Neural progenitor cell (in vitro differentiated cells): ENCODE data around the gene DYNLT4.
"Not testable (repeated sequence)": the region's sequence is repeated elsewhere in the genome, so short reads cannot be mapped to it uniquely, and the experiment has no call there.

Experiments
- EZH2 ChIP-seq: fragments of 200-600 bp; sonication (generic); IDR thresholded peaks from 2 replicates; pipeline ENCODE4 v1.6.1; 2017; ENCODE audit warnings: antibody characterized with exemption, mild to moderate bottlenecking, moderate library complexity
- EZH2phosphoT487 ChIP-seq: fragments of 200-600 bp; sonication (generic); IDR thresholded peaks from 2 replicates; pipeline ENCODE4 v1.6.1; 2017; ENCODE audit warnings: antibody characterized with exemption
- TF ChIP-seq, protein P1 (sequence below): fragments of 200-600 bp; sonication (generic); IDR thresholded peaks from 2 replicates; pipeline ENCODE4 v1.5.1; 2017; ENCODE audit warnings: antibody characterized with exemption, mild to moderate bottlenecking

DNA sequence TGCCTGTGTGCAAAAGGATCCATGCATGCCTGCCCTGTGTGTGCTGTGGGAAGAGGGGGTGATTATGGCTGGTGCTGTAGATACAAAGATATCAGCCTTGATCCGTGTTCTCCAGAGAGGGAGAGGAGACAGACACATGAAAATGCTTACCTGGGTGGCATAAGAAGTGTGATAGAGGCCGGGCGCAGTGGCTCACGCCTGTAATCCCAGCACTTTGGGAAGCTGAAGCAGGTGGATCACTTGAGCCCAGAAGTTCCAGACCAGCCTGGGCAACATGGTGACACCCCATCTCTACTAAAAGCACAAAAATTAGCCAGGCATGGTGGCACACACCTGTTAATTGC is 3.6 kb upstream of the DYNLT4 start:
- TF ChIP-seq, protein P1, sequence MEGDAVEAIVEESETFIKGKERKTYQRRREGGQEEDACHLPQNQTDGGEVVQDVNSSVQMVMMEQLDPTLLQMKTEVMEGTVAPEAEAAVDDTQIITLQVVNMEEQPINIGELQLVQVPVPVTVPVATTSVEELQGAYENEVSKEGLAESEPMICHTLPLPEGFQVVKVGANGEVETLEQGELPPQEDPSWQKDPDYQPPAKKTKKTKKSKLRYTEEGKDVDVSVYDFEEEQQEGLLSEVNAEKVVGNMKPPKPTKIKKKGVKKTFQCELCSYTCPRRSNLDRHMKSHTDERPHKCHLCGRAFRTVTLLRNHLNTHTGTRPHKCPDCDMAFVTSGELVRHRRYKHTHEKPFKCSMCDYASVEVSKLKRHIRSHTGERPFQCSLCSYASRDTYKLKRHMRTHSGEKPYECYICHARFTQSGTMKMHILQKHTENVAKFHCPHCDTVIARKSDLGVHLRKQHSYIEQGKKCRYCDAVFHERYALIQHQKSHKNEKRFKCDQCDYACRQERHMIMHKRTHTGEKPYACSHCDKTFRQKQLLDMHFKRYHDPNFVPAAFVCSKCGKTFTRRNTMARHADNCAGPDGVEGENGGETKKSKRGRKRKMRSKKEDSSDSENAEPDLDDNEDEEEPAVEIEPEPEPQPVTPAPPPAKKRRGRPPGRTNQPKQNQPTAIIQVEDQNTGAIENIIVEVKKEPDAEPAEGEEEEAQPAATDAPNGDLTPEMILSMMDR: not testable (repeated sequence)
- TF ChIP-seq EZH2, EZH2phosphoT487: not testable (repeated sequence)
